Esophagus muscularis mucosa (tissue), 3 donors: ENCODE measurements around the gene FRMD5.

ENCODE experiments used
- POLR2A ChIP-seq: fragments of 450-650 bp; IDR thresholded peaks from one replicate; pipeline ENCODE4 v1.6.1; 2017; ENCODE audit warnings: antibody characterized with exemption, moderate library complexity, mild to moderate bottlenecking, low read depth
- TF ChIP-seq, protein P1 (sequence below), 3 experiments: fragments of 200-600 bp in 2 of 3; fragments of 450-650 bp in 1 of 3; sonication (generic) in 2 of 3; IDR thresholded peaks; one replicate each; pipeline ENCODE4 v1.5.1; 2017 to 2019; ENCODE audit warnings: antibody characterized with exemption in 3 of 3, mild to moderate bottlenecking in 2 of 3, moderate library complexity in 1 of 3

DNA sequence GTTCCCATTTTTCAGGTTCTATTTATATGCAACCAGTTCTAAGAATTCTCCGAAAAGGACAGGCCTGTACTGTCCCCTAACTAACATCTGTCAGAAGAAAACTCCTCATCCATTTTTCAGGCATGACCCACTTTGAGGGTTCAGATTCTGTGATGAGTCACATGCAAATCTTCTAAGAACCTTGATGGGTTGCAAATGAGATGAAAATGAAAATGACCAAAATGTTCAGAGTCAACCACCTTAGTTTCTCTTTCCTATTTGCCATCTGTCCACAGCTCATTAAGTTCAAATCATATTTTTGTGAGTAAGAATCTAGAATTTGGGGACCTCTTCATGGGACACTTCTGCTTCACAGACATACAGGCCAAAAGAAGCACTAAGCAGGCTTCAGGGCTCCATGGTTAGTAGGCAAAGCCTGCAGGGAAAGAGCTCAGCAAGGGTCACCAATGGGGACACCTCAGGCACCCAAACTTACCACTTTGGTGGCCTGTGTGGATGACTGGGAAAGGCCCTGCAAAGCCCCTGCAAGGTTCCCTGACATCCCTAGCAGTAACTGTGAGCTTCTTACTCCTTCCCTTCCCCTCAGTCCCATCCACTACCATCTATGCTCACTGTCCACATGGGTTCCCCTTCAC is 246.3 kb downstream of the FRMD5 start:
- TF ChIP-seq POLR2A: no peak
- TF ChIP-seq, protein P1, sequence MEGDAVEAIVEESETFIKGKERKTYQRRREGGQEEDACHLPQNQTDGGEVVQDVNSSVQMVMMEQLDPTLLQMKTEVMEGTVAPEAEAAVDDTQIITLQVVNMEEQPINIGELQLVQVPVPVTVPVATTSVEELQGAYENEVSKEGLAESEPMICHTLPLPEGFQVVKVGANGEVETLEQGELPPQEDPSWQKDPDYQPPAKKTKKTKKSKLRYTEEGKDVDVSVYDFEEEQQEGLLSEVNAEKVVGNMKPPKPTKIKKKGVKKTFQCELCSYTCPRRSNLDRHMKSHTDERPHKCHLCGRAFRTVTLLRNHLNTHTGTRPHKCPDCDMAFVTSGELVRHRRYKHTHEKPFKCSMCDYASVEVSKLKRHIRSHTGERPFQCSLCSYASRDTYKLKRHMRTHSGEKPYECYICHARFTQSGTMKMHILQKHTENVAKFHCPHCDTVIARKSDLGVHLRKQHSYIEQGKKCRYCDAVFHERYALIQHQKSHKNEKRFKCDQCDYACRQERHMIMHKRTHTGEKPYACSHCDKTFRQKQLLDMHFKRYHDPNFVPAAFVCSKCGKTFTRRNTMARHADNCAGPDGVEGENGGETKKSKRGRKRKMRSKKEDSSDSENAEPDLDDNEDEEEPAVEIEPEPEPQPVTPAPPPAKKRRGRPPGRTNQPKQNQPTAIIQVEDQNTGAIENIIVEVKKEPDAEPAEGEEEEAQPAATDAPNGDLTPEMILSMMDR (IDR thresholded peaks at IDR 0.05): no peak
